ENCODE data around the gene GFOD1. TPM values are rescaled to one million over a fixed set of nuclear protein-coding genes. Genes with fewer than 3 reads are reported as not detected.

Gene GFOD1
- polyA plus RNA-seq (ENCODE audit: insufficient read length), result 3.0 TPM

GRCh38 chr6:13487122-13488014, at the start of gene GFOD1:
Gene GFOD1, minus strand, starts transcription at chr6:13487600. Its CDS starts 710 bp downstream, at chr6:13486890.
- no peak for DNase-seq (ENCODE audit: low read depth)

- DNase-seq (ENCODE audit: low read depth), result no peak
These were observed 49.6 kb upstream of the GFOD1 start for GRCh38 chr6:13536796-13537526.

DNA sequence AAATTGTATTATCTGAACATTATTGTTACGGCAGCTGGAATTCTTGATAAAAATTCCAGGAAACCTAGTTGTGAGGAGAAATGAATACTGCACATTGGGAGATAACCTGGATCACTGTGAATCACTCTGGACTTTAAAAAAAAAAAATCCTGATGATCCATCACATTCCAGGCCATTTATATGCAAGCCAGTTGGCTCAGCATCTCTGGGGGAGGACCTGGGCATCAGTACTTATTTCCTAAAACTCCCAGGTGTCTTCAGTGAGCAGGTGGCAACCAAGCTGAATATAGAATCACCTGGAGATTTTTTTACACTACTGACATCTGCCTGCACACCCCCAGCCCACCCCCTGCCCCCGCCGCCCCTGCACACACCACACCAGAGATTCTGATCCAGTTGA, 47.9 kb upstream of the GFOD1 start:
- DNase-seq (ENCODE audit: low read depth), result no peak

DNA sequence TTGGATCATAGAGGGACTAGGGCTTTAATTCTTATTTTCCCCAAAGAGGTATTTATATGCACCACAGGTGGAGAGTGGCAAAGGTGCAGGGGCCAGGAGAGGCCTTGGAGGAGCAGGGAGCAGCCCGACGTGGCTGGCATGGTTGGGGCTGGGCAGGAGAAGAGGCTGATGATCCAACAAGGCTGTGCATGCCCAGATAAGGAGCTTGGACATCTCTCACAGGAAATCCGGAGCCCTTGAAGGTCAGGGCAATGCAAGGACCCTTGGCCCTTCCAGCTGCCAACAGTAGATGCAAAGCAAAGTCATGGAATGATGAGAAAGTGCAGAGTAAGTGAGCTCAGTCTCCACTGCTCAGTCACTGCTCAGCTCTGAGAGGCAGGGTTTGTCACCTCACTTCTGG, 47.1 kb upstream of the GFOD1 start:
- DNase-seq (ENCODE audit: low read depth), result no peak

GRCh38 chr6:13531956-13532355, 44.6 kb upstream of the GFOD1 start:
- no peak for DNase-seq (ENCODE audit: low read depth)

- DNase-seq (ENCODE audit: low read depth), result no peak
These were observed 41.5 kb upstream of the GFOD1 start for GRCh38 chr6:13528777-13529343.

GRCh38 chr6:13528232-13528631, 40.8 kb upstream of the GFOD1 start:
- no peak for DNase-seq (ENCODE audit: low read depth)

DNA sequence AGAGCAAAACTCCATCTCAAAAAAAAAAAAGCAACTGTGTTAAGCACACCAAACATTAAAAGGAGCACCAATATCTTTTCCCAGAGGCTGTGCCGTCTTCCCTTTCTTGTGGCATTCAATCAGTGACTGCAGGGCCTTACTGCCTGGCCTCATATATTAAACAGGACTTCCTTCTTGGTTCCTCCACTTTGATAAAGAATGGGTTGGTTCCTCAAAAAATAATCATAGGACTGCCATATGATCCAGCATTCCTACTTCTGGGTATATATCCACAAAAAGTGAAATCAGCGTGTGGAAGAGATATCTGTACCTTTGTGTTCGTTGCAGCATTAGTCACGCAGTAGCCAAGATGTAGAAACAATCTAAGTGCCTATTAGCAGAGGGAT, 40.3 kb upstream of the GFOD1 start:
- DNase-seq (ENCODE audit: low read depth), result no peak

GRCh38 chr6:13526727-13527670, 39.6 kb upstream of the GFOD1 start:
- DNase-seq (ENCODE audit: low read depth), result no peak

- DNase-seq (ENCODE audit: low read depth), result no peak
These were observed 38.9 kb upstream of the GFOD1 start for GRCh38 chr6:13526357-13526726.

- DNase-seq (ENCODE audit: low read depth), result no peak
These were observed 37.6 kb upstream of the GFOD1 start for GRCh38 chr6:13524801-13525508.

DNA sequence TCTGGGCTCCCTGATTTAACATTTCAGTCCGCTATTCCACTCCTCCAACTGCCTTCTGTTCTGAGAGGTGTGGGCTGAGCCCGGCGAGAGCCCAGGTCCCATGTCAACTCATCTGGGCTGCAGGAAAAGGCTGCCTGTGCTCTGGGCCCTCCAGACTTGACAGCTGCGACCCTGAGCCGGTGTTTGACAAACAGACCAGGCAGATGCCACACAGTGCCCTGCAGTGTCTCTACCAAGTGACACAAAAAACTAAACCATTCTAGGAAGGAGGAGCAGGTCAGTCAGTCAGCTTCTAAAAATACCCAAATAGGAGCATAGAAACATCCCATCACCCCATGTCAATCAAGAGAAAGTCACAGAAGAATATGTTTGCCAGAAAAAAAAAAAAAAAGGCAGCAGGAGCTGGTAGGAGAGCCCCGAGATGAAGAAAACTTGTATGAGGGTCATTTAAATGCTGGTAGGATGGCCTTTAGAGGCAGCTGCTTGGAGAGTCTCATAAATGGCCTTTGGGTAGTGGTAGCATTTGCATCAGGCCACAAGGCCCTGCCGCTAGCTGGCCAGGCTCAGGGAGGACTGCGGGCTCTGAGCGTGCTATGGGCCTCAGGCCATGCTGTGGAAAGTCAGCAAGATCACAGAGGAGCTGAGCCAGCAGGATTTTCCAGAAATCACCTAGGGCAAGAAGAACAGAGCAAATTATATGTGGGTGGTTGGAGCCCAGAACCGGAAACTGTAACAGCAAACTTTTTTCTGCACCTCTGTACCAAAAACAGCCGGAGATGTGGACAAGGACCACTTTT, 36.6 kb upstream of the GFOD1 start:
- no peak for DNase-seq (ENCODE audit: low read depth)

GRCh38 chr6:13522656-13523055, 35.3 kb upstream of the GFOD1 start:
- no peak for DNase-seq (ENCODE audit: low read depth)

GRCh38 chr6:13519839-13520238, 32.4 kb upstream of the GFOD1 start:
- no peak for DNase-seq (ENCODE audit: low read depth)

DNA sequence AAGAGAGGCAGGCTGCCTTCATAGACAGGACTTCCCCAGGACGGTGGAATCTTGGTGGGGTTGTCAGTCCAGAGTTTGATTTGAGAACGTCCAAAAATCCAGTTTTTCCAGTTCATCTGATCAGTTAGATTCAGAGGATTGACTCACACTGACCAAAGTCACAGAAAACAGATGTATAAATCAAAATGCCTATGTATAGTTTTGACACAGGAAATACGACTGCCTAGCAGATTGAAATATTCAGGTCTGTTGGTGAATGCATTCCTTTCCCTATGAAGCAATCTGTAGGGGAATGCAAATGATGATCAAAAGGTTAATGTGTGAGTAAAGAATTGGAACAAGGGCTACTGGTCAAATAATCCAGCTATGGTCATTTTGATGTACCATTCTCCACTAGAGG, 29.7 kb upstream of the GFOD1 start:
- no peak for DNase-seq (ENCODE audit: low read depth)

- DNase-seq (ENCODE audit: low read depth), result no peak
These were observed 28.5 kb upstream of the GFOD1 start for GRCh38 chr6:13515912-13516311.

GRCh38 chr6:13513626-13514502, 26.5 kb upstream of the GFOD1 start:
- DNase-seq (ENCODE audit: low read depth), result no peak

GRCh38 chr6:13512900-13513299, 25.5 kb upstream of the GFOD1 start:
- DNase-seq (ENCODE audit: low read depth), result no peak

Data from forelimb muscle (tissue), 1 donor.